Activated CD4-positive, alpha-beta T cell treated with anti-CD3 and anti-CD28 coated beads for 24 hours (primary cell): Measurements from ENCODE around the gene EFCAB9.

Experiments
- DNase-seq, 2 donors: peaks; one replicate each; pipeline ENCODE4 v3.0.0-alpha.2; 2020; ENCODE audit warnings: low read depth in 2 of 2

Gene EFCAB9

DNA sequence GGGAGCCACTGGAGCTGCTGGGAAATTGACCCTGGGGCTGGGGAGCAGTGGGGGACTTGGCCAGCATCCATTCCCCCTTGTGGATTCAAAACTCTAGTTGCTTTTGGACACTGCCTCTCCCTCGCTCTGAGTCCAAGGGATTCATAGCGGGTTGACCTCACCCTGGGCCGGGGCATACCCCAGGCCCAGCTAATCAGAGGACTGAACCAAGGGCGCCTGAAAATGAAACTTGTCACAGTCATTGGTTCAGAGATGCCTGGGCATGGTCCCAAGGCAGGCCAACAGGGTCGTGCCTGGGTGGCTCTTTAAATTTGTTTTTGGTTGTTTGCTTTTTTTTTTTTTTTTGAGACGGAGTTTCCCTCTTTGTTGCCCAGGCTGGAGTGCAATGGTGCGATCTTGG, 28.5 kb upstream of the EFCAB9 start:
- DNase-seq, result no peak

DNA sequence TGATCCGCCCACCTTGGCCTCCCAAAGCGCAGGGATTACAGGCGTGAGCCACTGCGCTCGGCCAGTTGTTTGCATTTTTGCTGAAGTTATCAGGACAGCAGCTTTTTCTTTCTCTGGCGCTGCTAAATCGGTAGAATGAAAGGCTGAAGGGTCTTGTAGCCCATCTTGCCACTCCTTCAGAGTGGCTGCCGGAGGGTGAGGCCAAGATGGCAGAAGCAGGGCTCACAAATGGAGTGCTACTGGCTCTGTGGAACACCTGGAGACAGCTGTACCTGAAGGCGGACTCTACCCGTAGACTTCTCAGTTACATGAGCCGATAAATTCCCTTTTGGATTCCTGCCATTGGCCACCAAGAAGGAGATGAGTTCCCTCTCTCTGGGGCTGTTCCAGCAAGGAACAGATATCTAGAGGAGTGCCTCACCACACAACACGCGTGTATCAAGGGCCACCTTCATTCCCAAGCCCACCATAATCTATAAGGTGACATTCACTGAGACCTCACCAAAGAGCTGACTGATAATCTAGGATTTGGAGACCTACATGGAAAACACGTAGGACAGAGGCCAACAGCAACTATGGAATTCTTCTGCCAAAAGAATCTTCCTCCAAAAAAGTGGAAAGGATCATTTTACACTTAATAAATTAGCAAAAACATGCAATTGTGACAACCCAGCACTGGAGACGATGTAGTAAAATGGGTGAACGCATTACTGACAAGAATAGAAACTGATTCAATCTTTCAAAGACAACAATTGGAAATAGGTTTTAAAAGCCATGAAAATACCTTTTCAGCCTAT, 27.7 kb upstream of the EFCAB9 start:
- DNase-seq, result no peak

DNA sequence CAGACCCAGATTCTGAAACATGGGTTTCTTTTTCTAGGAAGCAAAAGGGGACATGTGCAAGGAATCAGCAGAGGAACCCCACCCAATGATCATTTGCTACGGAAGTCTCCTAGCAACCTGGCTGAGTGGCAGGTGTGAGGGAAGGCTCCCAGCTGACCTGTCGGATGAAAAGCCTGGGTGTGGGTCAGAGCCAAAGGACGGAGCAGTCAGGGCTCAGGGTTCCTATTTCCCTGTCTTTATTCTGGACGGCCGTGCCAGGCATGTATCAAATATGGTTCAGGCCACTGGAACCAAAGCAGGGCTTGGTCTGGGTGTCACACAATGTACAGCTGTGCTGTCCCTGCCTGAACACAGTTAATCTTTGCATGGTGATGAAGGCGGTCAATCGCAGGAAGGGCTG, 26.1 kb upstream of the EFCAB9 start:
- no peak for DNase-seq

DNA sequence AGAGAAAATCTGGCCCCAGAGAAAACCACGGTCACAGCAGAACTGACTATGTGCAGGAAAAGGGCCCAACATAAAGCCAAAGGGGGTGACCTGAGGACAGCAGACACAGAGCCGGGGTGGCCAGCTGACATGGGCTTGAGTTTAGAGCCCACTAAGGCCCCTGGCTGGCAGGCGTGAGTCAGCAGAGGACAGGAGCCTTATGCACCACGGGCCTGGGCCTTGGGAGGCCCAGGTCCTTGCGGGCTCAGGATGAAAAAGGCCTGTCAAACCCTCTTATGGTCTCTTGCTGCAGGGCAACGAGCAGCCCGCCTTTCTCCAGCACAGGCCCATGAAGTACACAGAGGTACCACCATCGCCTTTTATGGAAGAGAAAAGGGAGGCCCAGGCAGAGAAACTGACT, 25.7 kb upstream of the EFCAB9 start:
- DNase-seq, result no peak

DNA sequence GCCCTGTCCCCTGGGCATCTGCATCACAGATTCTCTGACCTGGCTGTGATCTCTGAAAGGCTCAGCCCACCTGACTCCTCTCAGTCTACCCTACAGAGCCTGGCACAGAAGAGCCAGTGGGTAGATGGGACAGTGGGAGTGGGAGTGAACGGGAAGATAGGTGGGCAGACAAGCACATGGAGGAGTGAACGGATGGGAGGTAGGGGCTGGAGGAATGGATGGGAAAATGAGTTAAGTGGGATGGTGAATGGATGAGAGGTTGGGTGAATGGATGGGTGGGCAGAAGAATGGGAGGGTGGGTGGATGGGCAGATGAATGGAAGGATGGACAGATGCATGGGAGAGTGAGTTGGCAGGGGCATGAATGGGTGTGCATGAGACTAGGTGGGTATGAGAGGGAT, 24.8 kb upstream of the EFCAB9 start:
- DNase-seq, result no peak

DNA sequence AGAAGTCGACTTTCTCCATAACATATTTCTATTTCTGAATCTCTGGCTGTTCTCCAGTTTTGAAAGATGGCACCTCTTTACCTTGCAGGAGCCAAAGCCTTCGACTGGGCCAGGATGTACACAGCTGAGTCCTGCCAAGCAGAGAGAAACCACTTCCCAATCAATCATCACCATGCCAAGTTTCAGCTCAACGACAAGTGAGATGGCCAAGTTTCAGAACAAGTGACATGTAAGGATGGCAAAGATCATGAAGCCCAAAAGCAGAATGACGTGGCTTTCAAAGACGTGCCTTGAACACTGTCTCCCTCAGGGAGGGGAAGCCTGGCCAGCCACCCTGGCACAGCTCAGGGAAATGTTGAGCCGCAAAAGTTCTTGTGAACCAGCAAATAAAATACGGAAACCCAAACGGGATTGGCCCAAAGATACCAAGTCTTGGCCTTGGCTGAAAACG, 23.7 kb upstream of the EFCAB9 start:
- DNase-seq, result no peak

DNA sequence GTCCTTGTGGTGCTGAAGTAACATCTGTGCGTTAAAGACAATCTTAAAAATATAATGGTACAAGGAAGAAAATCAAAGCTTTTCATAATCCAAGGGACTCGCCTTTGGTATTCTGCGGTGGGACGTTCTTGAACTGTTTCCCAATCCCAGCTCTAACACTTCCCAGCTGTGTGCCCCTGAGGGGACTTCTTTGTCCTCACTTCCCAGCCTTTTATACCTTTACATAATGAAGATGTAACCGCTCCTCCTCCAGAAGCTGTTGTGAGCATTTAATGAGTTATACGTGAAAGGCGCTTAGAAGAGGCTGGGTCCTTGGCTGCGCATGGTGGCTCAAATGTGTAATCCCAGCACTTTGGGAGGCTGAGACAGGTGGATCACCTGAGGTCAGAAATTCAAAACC, 22.9 kb upstream of the EFCAB9 start:
- DNase-seq, result no peak

DNA sequence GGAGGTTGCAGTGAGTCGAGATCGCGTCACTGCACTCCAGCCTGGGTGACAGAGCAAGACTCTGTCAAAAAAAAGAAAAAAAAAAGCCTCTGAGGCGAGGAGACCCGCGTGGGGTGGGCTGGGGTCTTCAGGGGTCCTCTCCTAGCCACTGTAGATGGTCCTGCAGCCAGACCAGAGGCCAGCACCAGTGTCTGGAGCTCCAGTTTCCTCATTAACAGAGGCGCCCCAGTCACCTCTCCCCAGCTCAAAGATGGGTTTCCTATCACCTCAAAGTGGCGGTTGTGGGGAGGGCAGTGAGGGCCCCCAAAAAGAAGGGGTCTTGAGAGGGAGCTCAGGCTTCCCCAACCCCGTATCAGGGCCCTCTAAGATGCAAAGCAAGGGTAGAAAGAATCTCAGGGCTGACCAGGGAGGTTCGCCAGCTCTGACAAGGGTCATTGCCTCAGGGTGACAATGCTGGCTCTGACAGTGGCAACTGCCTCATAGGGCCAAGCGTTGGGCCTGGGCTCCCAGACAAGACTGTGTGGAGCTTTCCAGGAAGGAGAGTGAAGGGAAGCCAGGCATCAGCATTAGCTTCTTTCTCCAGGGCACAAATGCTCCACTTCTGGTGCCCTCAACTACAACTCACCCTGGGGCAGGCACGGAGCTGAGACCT, 20.9 kb upstream of the EFCAB9 start:
- DNase-seq, result no peak

DNA sequence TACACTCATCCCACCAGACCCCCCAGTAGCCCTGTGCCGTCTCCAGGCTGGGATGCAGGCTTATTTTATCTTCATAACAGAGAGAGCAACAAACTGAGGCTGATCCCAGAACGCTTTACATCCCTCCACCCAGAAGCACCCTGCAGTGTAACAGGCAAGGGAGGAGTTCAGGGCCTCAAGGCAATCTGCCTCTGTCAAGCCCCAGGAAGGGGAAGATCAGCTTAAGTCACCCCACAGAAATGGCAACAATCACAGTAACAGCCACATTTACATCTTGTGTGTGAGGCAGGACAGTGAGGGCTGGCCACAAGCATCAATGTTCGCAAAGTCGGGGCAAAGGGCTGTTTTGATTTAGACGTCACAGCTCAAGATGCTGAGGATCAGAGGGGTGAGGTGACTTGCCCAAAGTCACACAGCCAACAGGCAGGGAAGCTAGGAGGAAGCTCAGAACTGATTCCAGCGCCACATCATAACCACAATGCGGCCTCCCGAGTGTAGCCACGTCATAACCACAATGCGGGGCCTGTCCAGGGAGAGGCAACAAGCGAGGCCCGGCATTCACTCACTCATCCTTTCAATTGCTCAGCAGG, 20.3 kb upstream of the EFCAB9 start:
- DNase-seq, result peak in 1 of 2 donors; percentile 73

DNA sequence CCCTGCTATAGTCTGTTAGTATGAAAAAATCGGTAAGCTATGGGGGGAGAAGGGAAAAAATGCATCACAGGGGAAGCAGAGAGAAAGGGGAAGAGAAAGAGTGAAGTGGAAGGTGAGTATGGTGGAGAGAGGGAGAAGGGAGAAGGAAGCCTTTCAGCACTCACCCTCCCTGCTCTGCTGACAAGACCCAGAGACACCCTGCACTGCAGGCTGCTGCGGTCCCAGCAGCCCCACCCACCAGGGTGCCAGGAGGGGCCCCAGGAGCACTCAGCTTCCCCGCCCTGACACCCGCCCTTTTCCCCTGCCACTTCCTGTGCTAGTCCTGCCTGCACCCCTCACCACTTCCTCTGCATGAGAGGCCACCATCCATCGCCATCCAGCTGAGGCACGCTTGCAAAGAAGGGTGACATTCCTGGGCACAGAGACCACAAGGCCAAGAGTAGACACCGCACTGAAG, 18.7 kb upstream of the EFCAB9 start:
- peak; percentile 80 to 84 for DNase-seq

DNA sequence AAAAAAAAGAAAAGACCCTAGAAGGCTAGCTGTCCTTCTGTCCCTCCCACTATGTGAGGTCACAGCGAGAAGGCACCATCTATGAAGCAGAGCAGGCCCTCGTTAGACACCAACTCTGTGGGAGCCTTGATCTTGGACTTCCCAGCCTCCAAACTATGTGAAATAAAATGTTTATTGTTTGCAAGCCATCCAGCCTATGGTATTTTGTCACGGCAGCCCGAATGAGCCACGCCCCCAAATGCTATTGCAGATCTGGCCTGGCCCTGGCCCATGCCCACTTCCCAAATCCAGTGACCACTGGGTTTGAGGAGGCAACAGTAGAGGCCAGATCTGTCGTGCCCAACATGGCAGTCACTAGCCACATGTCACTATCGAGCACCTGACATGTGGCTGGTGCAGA, 16.8 kb upstream of the EFCAB9 start:
- no peak for DNase-seq

DNA sequence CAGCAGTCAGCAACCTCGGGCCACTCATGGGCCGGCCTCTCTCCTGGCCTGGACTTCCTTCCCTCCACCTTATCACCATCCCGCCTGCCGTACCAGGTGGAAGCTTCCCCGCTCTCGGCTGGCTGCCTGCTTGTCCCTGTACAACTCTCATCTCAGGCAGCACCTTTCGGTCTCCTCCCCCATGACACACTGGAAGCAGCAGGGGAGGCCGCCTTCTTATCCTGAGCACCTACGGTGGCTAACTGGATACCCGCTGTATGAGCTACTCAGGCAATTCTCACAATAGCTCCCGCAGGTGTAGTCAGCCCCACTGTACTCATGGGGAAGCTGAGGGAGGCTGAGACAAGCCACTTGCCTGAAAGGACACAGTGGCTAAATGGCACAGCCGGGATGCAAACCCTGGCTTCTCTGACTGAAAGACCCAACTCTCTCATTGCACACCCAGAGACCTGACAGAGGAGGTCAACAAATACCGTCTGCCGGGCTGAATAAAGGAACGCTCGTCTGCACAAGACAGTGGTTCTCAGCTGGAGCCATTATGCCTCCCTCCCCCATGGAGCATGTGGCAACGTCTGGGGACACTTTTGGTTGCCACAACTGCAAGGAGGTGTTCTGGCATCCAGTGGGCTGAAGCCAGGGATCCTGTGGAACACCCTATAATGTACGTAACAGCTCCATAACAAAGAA, 15.5 kb upstream of the EFCAB9 start:
- DNase-seq, result no peak

DNA sequence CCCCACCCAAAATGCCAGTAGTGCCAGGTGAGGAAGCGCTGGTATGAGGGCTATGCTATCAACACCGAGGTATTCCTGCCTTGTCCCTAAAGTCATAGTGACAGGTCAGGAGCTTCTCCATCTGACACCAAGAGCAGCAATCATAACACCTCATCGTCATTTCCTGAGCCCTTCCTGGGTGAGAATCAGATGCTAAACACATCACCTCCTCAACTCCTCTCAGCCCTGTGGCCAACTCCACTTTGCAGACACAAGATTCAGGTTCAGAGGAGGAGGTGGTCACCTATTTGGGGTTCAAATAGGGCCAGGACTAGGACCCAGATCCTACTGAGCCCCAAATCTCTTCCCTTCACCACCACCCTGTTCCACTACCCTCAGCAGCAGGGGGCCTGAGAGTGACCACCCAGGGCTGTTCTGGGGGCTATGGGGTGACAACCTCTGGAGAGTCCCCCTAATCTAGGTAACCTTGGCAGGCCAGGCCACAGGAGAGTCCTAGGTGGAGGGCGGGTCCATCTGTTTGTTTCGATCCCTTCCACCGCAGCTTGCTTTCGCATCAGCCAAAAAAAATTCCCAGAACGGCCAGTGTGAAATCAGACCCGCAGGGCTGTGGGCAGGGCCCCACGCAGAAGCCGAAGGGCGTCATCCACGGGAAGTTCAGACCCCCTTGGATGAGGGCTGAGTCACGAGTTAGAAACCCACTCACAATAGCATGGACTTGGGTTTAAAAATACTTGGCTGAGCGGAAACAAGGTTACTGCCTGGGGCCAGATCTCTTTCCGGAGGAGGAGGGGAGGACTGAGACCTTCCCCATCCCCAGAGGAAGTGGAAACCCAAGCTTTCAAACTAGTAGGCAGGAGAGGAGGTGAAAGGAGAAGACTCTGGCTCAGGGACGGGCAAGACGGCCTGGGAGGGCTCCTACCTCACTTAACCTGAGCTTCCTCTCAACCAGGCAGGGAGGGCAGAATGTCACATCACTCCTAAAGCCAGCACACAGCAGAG, 14.7 kb upstream of the EFCAB9 start:
- DNase-seq, result no peak

DNA sequence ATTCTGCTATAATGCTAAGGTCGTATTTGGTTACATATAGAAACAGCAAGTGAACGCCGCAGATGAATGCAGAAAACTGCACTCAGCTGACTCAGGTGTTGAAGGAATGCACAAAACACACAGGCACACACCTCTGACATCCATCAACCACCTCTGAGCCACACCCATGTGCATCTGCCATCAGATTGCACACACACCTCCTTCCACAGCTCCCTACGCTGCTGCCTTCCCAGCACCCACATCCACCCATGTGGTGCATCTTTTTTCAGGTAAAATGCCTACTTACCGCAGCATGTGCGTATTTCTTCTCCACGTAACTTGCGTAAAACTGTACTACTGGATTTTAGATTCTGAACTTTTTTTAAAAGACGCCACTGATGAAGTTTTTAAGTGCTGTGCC, 13.0 kb upstream of the EFCAB9 start:
- DNase-seq, result no peak

DNA sequence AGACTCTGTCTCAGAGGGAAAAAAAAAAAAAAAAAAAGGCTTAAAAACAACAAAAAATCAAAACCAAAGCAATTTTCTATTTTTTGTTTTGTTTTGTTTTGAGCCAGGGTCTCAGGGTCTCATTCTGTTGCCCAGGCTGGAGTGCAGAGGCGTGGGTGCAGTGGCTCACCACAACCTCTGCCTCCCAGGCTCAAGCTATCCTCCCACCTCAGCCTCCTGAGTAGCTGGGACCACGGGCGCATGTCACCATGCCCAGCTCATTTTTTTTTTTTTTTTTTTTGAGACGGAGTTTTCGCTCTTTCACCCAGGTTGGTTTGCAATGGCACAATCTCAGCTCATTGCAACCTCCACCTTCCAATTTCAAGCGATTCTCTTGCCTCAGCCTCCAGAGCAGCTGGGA, 11.7 kb upstream of the EFCAB9 start:
- DNase-seq, result no peak

DNA sequence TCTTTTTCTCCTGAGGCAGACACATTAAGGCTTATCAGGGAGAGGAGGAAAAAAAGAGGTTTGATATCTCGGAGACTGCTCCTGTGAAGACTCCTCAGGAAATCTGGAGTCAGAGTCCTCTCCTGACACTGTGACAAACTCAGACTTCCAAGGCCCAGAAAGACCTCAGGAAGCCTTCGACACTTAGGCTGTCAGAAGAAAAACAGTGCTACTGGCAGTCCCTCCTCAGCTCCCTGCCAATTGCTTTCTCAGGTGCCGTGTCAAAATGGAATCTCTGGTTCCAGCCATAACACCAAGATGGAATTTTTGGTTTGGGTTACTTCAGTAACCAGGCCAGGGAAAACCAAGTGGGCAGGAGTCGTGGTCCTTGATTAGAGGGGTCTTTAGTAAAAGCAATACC, 10.1 kb upstream of the EFCAB9 start:
- no peak for DNase-seq

DNA sequence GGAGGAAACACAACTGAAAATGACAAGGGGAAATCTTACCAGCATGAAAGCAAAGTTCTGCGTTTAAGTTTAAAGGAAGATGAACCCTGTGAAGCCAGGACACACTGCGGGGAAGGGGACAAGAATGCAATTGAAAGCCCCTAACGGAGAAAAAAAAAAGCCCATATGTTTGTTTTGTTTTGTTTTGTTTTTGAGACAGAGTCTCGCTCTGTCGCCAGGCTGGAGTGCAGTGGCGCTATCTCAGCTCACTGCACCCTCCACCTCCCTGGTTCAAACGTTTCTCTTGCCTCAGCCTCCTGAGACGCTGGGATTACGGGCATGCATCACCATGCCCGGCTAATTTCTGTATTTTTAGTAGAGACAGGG, 8.9 kb upstream of the EFCAB9 start:
- DNase-seq, result no peak

DNA sequence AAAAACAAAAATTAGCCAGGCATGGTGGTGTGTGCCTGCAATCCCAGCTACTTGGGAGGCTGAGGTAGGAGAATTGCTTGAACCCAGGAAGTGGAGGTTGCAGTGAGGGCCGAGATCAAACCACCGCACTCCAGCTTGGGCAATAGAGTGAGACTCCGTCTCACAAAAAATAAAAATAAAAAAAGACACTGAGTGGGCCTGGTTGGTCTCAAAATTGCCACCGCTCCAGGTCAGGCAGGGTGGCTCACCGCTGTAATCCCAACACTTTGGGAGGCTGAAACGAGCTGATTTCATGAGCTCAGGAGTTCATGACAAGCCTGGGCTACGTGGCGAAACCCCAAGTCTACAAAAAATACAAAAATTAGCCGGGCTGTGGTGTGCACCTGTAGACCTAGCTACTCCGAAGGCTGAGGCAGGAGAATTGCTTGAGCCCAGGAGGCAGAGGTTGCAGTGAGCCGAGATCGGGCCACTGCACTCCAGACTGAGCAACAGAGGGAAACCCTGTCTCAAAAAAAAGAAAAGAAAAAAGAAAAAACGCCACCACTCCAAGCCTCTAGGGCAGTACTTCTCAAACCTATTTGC, 7.8 kb upstream of the EFCAB9 start:
- no peak for DNase-seq

DNA sequence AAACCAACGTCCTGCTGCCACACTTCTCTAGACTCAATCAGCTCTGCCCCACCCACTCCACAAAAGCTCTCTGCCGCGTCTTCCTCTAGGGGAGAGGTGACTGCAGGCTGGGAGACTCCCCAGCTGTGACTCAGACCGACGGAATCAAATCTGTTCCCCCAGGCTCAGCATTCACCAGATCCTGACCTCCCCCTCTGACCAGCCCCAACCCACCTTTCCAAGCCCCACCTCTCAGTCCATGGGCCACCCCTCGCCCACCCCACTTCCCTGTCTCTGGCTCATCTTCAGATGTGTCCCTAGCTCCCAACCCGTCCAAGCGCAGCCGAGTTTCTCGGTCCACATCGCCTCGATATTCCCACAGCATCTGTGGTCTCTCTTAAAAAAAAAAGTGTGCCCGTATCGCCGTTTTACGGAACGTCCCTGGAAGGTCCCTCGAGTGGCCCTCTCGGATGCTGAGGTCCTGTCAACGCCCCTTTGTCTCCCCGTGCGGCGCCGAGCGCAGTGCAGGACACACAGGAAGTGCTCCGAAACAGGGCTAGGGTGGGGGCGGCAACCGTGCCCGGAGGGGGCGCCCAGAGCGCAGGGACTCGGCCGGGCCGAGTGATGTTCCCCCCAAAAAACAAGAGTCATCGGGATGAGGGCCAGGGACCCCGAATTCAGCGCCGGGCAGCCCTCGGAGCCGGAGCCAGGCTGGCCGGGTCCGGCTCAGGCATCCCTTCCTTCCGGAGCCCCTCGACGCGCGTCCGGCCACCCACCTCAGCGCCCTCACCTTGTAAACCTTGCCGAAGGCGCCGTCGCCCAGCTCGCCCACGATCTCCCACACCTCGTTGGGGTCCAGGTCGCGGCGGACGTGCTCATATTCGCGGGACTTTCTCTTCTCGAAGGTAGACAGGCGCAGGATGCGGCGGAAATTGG, 6.6 kb upstream of the EFCAB9 start:
- DNase-seq, result peak in 1 of 2 donors; percentile 58
